HG03354 (cell line): ENCODE results near the gene PERM1.
"Not testable (repeated sequence)": the region's sequence is repeated elsewhere in the genome, so short reads cannot be mapped to it uniquely, and the experiment has no call there.

Source experiments
- ATAC-seq: cut with Tn5 transposase; IDR thresholded peaks from one replicate; pipeline ENCODE4 v1.9.1; 2021; ENCODE audit warnings: mild to moderate bottlenecking; ENCODE audit not compliant: unreplicated experiment, poor library complexity, severe bottlenecking

PERM1 gene

DNA sequence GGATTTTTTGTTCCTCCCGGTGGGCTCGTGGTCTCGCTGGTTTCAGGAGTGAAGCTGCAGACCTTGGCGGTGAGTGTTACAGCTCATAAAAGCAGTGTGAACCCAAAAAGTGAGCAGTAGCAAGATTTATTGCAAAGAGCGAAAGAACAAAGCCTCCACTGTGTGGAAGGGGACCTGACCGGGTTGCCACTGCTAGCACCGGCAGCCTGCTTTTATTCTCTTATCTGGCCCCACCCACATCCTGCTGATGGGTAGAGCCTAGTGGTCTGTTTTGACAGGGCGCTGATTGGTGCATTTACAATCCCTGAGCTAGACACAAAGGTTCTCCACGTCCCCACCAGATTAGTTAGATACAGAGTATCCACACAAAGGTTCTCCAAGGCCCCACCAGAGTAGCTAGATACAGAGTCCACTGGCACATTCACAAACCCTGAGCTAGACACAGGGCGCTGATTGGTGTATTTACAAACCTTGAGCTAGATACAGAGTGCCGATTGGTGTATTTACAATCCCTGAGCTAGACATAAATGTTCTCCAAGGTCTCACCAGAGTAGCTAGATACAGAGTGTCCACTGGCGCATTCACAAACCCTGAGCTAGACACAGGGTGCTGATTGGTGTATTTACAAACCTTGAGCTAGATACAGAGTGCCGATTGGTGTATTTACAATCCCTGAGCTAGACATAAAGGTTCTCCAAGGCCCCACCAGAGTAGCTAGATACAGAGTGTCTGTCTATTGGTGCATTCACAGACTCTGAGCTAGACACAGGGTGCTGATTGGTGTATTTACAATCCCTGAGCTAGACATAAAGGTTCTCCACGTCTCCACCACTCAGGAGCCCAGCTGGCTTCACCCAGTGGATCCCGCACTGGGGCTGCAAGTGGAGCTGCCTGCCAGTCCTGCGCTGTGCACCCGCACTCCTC is 35.8 kb upstream of the PERM1 start:
- not testable (repeated sequence) for ATAC-seq

- no peak for ATAC-seq
These were observed 33.1 kb upstream of the PERM1 start for GRCh38 chr1:1014799-1015681.

DNA sequence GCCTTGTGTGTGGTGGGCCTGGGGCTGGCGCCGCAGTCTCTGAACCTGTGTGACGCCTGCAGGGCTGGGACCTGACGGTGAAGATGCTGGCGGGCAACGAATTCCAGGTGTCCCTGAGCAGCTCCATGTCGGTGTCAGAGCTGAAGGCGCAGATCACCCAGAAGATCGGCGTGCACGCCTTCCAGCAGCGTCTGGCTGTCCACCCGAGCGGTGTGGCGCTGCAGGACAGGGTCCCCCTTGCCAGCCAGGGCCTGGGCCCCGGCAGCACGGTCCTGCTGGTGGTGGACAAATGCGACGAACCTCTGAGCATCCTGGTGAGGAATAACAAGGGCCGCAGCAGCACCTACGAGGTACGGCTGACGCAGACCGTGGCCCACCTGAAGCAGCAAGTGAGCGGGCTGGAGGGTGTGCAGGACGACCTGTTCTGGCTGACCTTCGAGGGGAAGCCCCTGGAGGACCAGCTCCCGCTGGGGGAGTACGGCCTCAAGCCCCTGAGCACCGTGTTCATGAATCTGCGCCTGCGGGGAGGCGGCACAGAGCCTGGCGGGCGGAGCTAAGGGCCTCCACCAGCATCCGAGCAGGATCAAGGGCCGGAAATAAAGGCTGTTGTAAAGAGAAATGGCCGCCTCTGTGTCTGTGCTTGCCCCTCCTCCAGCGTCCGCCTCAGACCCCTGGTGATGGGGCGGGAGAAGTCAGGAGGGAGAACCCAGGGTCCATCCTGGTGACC is 32.2 kb upstream of the PERM1 start:
- no peak for ATAC-seq

GRCh38 chr1:1013105-1013921 is 31.4 kb upstream of the PERM1 start, which contains the start of gene ISG15:
Gene ISG15, plus strand, starts transcription at chr1:1013497. Its CDS starts 77 bp downstream, at chr1:1013574.
- peak; percentile 86 for ATAC-seq

GRCh38 chr1:1012736-1013104 is 30.8 kb upstream of the PERM1 start:
- ATAC-seq: peak; percentile 11

DNA sequence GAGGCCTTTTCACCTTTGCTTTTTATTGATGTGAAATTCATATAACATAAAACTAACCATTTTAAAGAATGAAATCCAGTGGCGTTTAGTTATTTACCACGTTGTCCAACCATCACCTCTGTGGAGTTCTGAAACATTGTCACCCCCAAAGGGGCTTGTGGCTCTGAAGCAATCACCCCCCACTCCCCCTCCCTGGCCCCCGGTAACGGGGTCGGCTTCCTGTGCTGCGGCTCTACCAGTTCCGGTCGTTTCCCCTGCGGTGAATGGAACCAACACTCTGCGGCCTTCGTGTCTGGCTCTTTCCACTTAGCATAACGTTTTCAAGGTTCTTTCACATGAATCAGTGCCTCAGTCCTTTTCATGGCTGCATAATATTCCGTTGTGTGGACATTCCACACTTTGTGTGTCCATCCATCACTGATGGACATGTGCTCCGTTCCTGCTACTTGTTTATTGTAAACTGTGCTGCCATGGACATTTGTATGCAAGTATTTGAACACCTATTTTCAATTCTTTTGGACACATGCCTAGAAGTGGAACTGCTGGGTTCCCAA is 29.6 kb upstream of the PERM1 start:
- no peak for ATAC-seq

GRCh38 chr1:1010131-1010530 is 28.2 kb upstream of the PERM1 start:
- not testable (repeated sequence) for ATAC-seq

DNA sequence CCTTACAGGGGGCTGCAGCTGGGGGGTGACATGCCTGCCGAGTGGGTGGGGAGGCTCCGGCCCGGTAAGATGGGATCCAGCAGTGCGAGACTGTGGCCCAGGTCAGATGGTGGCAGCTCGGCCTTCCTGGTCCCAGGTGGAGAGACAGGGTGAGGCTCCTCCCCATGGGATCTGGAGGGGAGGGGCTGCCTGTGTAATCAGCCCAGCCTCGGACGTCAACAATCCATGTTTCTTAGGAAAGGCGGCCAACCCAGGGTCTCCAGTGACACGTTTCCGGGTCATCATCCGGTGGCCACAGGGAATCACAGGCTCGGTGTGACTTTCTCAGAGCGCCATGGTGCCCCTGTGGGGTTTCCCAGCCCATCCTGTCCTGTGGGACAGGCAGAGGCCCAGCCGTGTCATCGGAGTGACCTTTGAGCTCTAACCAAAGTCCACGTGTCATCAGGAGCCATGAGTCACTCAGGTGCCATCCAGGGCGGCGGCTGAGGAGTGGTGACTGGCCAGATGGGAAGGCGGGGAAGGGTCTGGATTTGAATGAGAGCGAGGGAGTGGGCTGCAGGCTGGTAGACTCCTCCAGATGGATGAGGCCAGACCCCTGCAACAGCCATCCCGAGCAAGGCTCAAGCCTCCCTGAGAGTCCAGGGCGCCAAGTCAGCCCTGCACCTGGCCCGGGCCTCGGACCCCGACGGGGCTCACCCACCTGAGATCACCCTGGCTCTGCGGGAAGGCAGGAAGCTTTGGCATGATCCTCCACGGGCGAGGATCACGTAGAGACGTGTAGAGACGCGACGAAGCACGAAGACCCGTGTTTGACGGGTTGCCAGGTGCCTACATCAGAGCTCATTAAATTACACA is 24.6 kb upstream of the PERM1 start:
- no peak for ATAC-seq

- ATAC-seq: no peak
These were observed 23.9 kb upstream of the PERM1 start for GRCh38 chr1:1005774-1006304.

DNA sequence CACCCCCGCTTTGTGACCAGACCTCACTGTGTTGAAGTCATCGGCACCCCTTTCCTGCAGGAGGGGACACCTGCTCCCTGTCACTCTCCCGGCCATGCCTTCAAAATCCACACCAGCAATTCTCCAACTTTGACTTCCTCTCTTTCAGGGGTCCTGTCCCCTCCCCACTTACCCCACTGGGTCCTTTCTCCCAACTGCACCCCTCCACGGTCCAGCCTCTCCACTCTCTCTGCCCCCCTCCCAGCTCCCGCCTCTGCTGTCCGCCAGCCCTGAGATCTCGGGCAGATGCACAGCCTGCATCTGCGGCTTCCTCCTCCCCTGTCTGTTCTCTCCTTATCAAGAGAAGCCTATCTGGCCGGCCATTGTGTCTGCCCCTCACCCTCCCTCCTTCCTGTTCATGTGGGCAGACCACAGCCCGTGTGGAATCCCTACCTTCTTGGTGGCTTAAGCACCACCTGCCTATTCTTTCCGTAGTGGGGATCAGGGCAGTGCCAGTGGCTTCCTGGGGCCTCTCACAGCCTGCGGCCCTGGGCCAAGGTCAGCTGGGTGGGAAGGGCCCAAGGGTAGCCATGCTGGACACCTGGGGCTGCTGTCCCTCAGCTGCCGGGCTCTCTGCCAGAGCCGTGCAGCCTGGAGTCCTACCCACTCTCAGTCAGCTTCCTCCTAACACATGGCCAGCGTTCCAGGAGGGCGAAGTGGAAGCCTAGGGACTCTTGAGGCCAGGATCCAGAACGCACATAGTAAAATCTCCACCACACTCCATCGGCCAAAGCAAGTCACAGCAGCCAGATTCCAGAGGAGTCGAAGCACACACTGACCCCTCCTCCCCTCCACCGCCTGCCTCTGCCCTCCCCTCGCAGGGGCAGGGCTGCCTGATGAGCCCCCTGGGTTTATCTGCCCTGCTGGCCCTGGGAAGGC is 23.1 kb upstream of the PERM1 start:
- no peak for ATAC-seq

DNA sequence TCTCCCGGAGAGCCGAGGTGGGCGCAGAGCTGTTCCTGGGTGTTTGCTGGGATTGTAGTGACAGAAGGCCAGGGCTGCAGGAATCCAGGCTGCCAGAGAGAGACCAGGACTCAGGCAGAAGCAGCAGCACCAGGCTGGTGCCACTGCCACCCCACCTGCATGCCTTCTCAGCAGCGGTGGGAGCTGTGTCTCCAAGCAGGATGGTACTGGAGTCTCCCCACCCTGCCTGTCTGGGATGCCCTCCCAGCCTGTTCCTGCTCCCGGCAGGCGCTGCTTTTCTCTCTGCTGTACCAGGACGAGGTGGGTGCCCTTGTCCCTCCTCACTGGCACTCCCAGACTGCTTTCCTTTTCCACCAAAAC is 22.5 kb upstream of the PERM1 start:
- ATAC-seq: no peak

GRCh38 chr1:1003618-1004419 is 21.9 kb upstream of the PERM1 start:
- ATAC-seq: no peak

DNA sequence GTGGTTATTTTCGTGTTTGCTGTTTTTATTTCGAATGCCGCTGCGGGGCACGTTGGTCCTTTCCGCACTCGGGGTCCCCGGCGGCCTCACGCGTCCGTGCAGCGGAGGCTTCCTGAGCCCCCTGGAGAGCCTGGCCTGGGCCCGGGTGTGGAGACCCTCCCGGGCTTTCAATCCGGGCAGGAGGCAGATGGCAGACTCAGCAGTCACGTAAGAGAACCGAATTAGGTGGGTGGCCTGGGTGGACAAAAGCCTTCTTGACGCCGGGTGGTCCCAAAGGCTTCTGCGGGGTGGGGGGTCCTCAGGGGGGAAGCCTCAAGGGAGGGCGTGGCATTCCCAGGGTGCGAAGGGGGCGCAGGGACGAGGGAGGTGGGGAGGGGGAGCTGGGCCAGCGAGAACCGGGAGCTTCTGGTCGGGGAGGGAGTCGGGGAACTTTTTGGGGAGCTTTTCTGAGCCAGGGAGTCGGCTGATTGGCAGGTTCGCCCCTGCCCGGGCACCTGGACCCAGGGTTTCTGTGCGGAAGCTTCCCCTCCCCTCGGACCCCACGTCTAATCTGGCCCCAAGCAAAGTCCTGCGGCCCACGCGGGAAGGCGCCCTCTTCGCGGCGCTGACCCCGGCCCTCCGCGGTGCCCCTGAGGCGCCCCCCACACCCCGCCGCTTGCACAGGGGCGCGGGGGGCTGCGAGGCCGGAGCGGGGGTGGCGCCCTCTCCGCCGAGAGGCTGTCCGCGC is 19.3 kb upstream of the PERM1 start:
- no peak for ATAC-seq

DNA sequence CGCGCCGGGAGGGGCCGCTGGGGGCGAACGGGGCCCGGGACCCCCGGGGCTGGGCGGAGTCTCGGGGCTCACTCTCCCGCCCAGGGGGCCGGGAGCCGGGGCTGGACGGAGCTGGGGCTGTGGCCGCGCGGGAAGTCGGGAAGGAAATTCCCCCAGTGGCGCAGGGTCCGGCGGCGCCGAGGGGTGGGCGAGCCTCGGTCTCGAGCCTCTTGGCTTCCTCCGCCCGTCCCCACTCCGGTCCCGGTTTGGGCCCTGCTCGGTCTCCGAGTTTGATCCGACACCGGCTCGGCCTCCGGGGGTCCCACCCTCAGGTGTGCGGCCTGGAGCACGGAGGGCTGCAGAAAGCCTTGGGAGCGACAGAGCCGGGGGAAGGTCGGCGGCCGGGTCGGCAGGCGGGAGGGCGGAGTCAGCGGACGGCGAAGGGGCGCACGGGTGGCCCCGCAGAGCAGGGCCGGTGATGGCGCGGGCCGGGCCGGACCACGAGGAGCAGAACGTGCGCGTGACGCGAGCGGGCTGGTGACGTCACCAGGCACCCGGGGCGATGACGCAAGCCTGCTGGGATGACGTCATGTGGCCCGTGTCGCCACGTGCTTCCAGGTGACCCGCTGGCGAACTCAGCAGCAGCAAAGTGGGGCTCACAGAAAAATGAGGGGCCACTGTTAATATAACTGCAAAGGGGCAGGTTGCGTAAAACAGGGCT is 18.6 kb upstream of the PERM1 start:
- ATAC-seq: peak; percentile 26
